ENCODE data around the gene THSD8.

Gene THSD8

GRCh38 chr19:12790628-12791344, 11.1 kb upstream of the THSD8 start:
- H4K20me1 ChIP-seq (ENCODE audit: insufficient read depth, low read length): no peaks in the 10 kb centered on the region
- H3K9me3 ChIP-seq (replicated peaks; ENCODE audit: insufficient read depth, low read length): no peaks in the 10 kb centered on the region
- H3K27ac ChIP-seq (ENCODE audit: low read length): peak overlapping the region; percentile 97
- H3K9me2 ChIP-seq (replicated peaks; ENCODE audit: insufficient read depth, low read length): no peaks in the 10 kb centered on the region
- peak overlapping the region; percentile 93 for H3K4me3 ChIP-seq (ENCODE audit: low read length)
- peak overlapping the region; percentile 54 for H2AFZ ChIP-seq (ENCODE audit: low read length)
- H3F3A ChIP-seq (ENCODE audit: insufficient read depth, low read length): peaks cover 49% of the 10 kb centered on the region
- no peaks in the 10 kb centered on the region for H3K27me3 ChIP-seq (replicated peaks; ENCODE audit: insufficient read depth, low read length)
- DNase-seq: no peak
- peaks cover 29% of the 10 kb centered on the region for H3K4me1 ChIP-seq (ENCODE audit: low read length)
- TF ChIP-seq EZH2phosphoT487 (IDR thresholded peaks at IDR 0.05; ENCODE audit: low read length) (no peak), EZH2 (optimal IDR thresholded peaks at IDR 0.05; ENCODE audit: low read depth, low read length) (no peak), CTCF (IDR thresholded peaks at IDR 0.05; ENCODE audit: low read length) (no peak)
- peak overlapping the region; percentile 99 for H3K4me2 ChIP-seq (ENCODE audit: low read depth, low read length)
- H3K9ac ChIP-seq (ENCODE audit: low read length): peak overlapping the region; percentile 94
- H3K36me3 ChIP-seq (replicated peaks; ENCODE audit: insufficient read depth, low read length): no peaks in the 10 kb centered on the region
- H3K79me2 ChIP-seq (ENCODE audit: low read length): peaks cover 15% of the 10 kb centered on the region

- no peaks in the 10 kb centered on the region for H3K36me3 ChIP-seq (replicated peaks; ENCODE audit: insufficient read depth, low read length)
- H3K9me3 ChIP-seq (replicated peaks; ENCODE audit: insufficient read depth, low read length): no peaks in the 10 kb centered on the region
- no peaks in the 10 kb centered on the region for H4K20me1 ChIP-seq (ENCODE audit: insufficient read depth, low read length)
- H3K4me2 ChIP-seq (ENCODE audit: low read depth, low read length): peak within 1 kb of the TSS; percentile 99
- peaks cover 31% of the 10 kb centered on the region for H3K4me1 ChIP-seq (ENCODE audit: low read length)
- H2AFZ ChIP-seq (ENCODE audit: low read length): peak within 1 kb of the TSS; percentile 54
- peak within 1 kb of the TSS; percentile 94 for H3K9ac ChIP-seq (ENCODE audit: low read length)
- H3K27me3 ChIP-seq (replicated peaks; ENCODE audit: insufficient read depth, low read length): no peaks in the 10 kb centered on the region
- peaks cover 49% of the 10 kb centered on the region for H3F3A ChIP-seq (ENCODE audit: insufficient read depth, low read length)
- H3K4me3 ChIP-seq (ENCODE audit: low read length): peak within 1 kb of the TSS; percentile 93
- H3K9me2 ChIP-seq (replicated peaks; ENCODE audit: insufficient read depth, low read length): no peaks in the 10 kb centered on the region
- H3K79me2 ChIP-seq (ENCODE audit: low read length): peaks cover 15% of the 10 kb centered on the region
- H3K27ac ChIP-seq (ENCODE audit: low read length): peak within 1 kb of the TSS; percentile 97
- DNase-seq: peak; percentile 93
- TF ChIP-seq CTCF (IDR thresholded peaks at IDR 0.05; ENCODE audit: low read length) (no peak), EZH2phosphoT487 (IDR thresholded peaks at IDR 0.05; ENCODE audit: low read length) (no peak), EZH2 (optimal IDR thresholded peaks at IDR 0.05; ENCODE audit: low read depth, low read length) (no peak)
These were observed 10.4 kb upstream of the THSD8 start, which contains the start of gene JUNB for GRCh38 chr19:12791345-12792050. Gene JUNB (plus strand): TSS chr19:12791486. CDS start chr19:12791772, 286 bp downstream.

- Histone ChIP-seq H3K9ac (ENCODE audit: low read length) (peak overlapping the region; percentile 94), H2AFZ (ENCODE audit: low read length) (peak overlapping the region; percentile 39; the same call in 1 of the 2 replicates), H3K36me3 (replicated peaks; ENCODE audit: insufficient read depth, low read length) (no peaks in the 10 kb centered on the region), H3K27me3 (replicated peaks; ENCODE audit: insufficient read depth, low read length) (no peaks in the 10 kb centered on the region), H3K9me2 (replicated peaks; ENCODE audit: insufficient read depth, low read length) (no peaks in the 10 kb centered on the region), H3K4me2 (ENCODE audit: low read depth, low read length) (peak overlapping the region; percentile 99), H3K27ac (ENCODE audit: low read length) (peak overlapping the region; percentile 97), H3K79me2 (ENCODE audit: low read length) (peaks cover 15% of the 10 kb centered on the region), H3K4me3 (ENCODE audit: low read length) (peak overlapping the region; percentile 93), H4K20me1 (ENCODE audit: insufficient read depth, low read length) (no peaks in the 10 kb centered on the region), H3K4me1 (ENCODE audit: low read length) (peaks cover 31% of the 10 kb centered on the region), H3K9me3 (replicated peaks; ENCODE audit: insufficient read depth, low read length) (no peaks in the 10 kb centered on the region), H3F3A (ENCODE audit: insufficient read depth, low read length) (peaks cover 49% of the 10 kb centered on the region)
- peak; percentile 86 for DNase-seq
- TF ChIP-seq EZH2phosphoT487 (IDR thresholded peaks at IDR 0.05; ENCODE audit: low read length) (no peak), CTCF (IDR thresholded peaks at IDR 0.05; ENCODE audit: low read length) (no peak), EZH2 (optimal IDR thresholded peaks at IDR 0.05; ENCODE audit: low read depth, low read length) (no peak)
These were observed 9.6 kb upstream of the THSD8 start for GRCh38 chr19:12792051-12792852.
